Aorta (tissue), 5 donors: ENCODE measurements around the gene IL17RC. TPM values are rescaled to one million over a fixed set of nuclear protein-coding genes. Genes with fewer than 3 reads are reported as not detected.

Experiments
- ATAC-seq: fragments of 200-7000 bp; cut with Tn5 transposase; one replicate; pipeline ENCODE4 v1.9.1; 2022; ENCODE audit warnings: moderate library complexity; ENCODE audit not compliant: low FRiP score
- DNase-seq, 2 donors: peaks; one replicate each; pipeline ENCODE4 v3.0.0-alpha.2; 2020
- H3K27ac ChIP-seq, 2 donors: one replicate each; pipeline ENCODE4 v1.5.1; 2013; ENCODE audit warnings: low read length in 2 of 2, mild to moderate bottlenecking in 2 of 2, moderate library complexity in 2 of 2, control low read depth in 1 of 2, inconsistent platforms in 1 of 2, low read depth in 1 of 2
- H3K27me3 ChIP-seq, 2 donors: one replicate each; pipeline ENCODE4 v1.6.1; 2013; ENCODE audit warnings: control low read depth in 1 of 2, low read length in 1 of 2, mild to moderate bottlenecking in 1 of 2, moderate library complexity in 1 of 2; ENCODE audit not compliant: insufficient read depth in 2 of 2, control insufficient read depth in 1 of 2
- H3K36me3 ChIP-seq, 2 donors: one replicate each; pipeline ENCODE4 v1.6.1; 2013; ENCODE audit warnings: control low read depth in 1 of 2, low read length in 1 of 2, mild to moderate bottlenecking in 1 of 2; ENCODE audit not compliant: insufficient read depth in 2 of 2, control insufficient read depth in 1 of 2
- H3K4me1 ChIP-seq, 2 donors: one replicate each; pipeline ENCODE4 v1.6.1; 2013; ENCODE audit warnings: low read length in 2 of 2, control low read depth in 1 of 2, mild to moderate bottlenecking in 1 of 2, moderate library complexity in 1 of 2; ENCODE audit not compliant: insufficient read depth in 2 of 2, control insufficient read depth in 1 of 2
- H3K4me3 ChIP-seq, 2 donors: one replicate each; pipeline ENCODE4 v1.5.1; 2013; ENCODE audit warnings: low read length in 2 of 2, control low read depth in 1 of 2, mild to moderate bottlenecking in 1 of 2
- H3K9me3 ChIP-seq: one replicate; pipeline ENCODE4 v1.6.1; 2013; ENCODE audit warnings: mild to moderate bottlenecking, low read length; ENCODE audit not compliant: control insufficient read depth
- WGBS, 2 donors: extraction: QIAGEN DNeasy Blood & Tissue Kit; methylation state at CpG; one replicate each; pipeline ENCODE4 v1.1.7; 2013; 5-methylcytosine and 5-hydroxymethylcytosine counted together
- intact Hi-C, 2 donors: fragments of 100-400 bp; cut with DNase I; formaldehyde crosslinking; loops; one replicate each; pipeline versions ENCODE4 v1.14.2 to v1.15.0; 2022
- polyA plus RNA-seq, 2 donors: library from polyadenylated mRNA; stranded (reverse); fragments of 200-250 nt; gene quantifications; one replicate each; pipeline ENCODE4 v1.2.3, GENCODE V29; 2013
- total RNA-seq, 2 donors: library from RNA; stranded (reverse); fragmentation: NEBNext Ultra II Directional; extraction: Animal tissue kit (Norgen Biotek cat#: 25700); gene quantifications; one replicate each; pipeline ENCODE4 v1.2.1, GENCODE V29; 2021
- donor health status: healthy with polysubstance abuse.
- donor health status: Bipolar disorder and iron deficiency.
- donor health status: DM: no; HTN: no; CAD: no.
- donor health status: DM: no; HTN: no; CAD: no.
- donor health status: DM: yes; HTN: yes; CAD: no.

IL17RC gene
- total and polyA plus RNA-seq, 4 donors = 8.6 to 108 (median 29.7) TPM

- Histone ChIP-seq H3K4me1 (no peaks in the 10 kb centered on the region), H3K27ac (no peak overlapping the region), H3K36me3 (no peaks in the 10 kb centered on the region), H3K9me3 (no peaks in the 10 kb centered on the region), H3K27me3 (no peaks in the 10 kb centered on the region), H3K4me3 (no peak overlapping the region)
- ATAC-seq (no peak), DNase-seq (peak in 1 of 2 donors; percentile 66)
- 87 to 90% methylated on average over 10 to 11 of the region's 11 CpGs for WGBS, 2 donors
- intact Hi-C loops = no loop called here
Observed at GRCh38 chr3:9942934-9943690, 26.2 kb downstream of the IL17RC start.

GRCh38 chr3:9944271-9944670 lies 27.4 kb downstream of the IL17RC start:
- intact Hi-C loops = no loop called here
- Histone ChIP-seq H3K9me3 (no peaks in the 10 kb centered on the region), H3K27ac (no peak overlapping the region), H3K4me1 (no peaks in the 10 kb centered on the region), H3K4me3 (no peak overlapping the region), H3K27me3 (no peaks in the 10 kb centered on the region), H3K36me3 (no peaks in the 10 kb centered on the region)
- peak in 1 of 2 donors; percentile 66 for DNase-seq
- no peak for ATAC-seq
- 87 to 90% methylated on average over 11 of the region's 11 CpGs for WGBS, 2 donors

GRCh38 chr3:9945358-9945757 lies 28.5 kb downstream of the IL17RC start:
- Histone ChIP-seq H3K27ac (no peak overlapping the region), H3K36me3 (no peaks in the 10 kb centered on the region)
- 70 to 72% methylated on average over 10 of the region's 10 CpGs for WGBS, 2 donors

GRCh38 chr3:9946112-9947024 lies 29.5 kb downstream of the IL17RC start:
- no peaks in the 10 kb centered on the region for H3K9me3 ChIP-seq
- H3K27me3 ChIP-seq = no peaks in the 10 kb centered on the region
- no peaks in the 10 kb centered on the region for H3K36me3 ChIP-seq
- H3K27ac ChIP-seq = peak overlapping the region in 1 of 2 donors; percentile 60
- WGBS, 2 donors = 1 to 3% methylated on average over 84 to 90 of the region's 90 CpGs
- ATAC-seq (peak; percentile 92), DNase-seq (peak; percentile 94 to 96)
- H3K4me1 ChIP-seq = no peaks in the 10 kb centered on the region
- peak overlapping the region; percentile 7 to 28 for H3K4me3 ChIP-seq
- intact Hi-C loops = loop anchor here in 1 of 2 donors (5.0 kb wide), 1 partner anchor 229 kb away; no protein-coding TSS in a partner anchor

More at GRCh38 chr3:9945358-9945757, 28.5 kb downstream of the IL17RC start:
- H3K4me3 ChIP-seq = no peak overlapping the region
- no peaks in the 10 kb centered on the region for H3K27me3 ChIP-seq
- intact Hi-C loops = loop anchor here in 1 of 2 donors (5.0 kb wide), 1 partner anchor 228 kb away; no protein-coding TSS in a partner anchor
- no peaks in the 10 kb centered on the region for H3K9me3 ChIP-seq
- H3K4me1 ChIP-seq = no peaks in the 10 kb centered on the region
- DNase-seq = no peak
- ATAC-seq = no peak

- Histone ChIP-seq H3K27me3 (no peaks in the 10 kb centered on the region), H3K27ac (peak overlapping the region in 1 of 2 donors; percentile 60), H3K4me3 (peak overlapping the region; percentile 10 to 28), H3K36me3 (no peaks in the 10 kb centered on the region), H3K9me3 (no peaks in the 10 kb centered on the region), H3K4me1 (no peaks in the 10 kb centered on the region)
- intact Hi-C loops = loop anchor here in 1 of 2 donors (5.0 kb wide), 1 partner anchor 230 kb away; no protein-coding TSS in a partner anchor
- WGBS, 2 donors = 14 to 16% methylated on average over 83 to 86 of the region's 86 CpGs
- DNase-seq (peak; percentile 81 to 91), ATAC-seq (peak; percentile 87)
Observed at GRCh38 chr3:9947025-9947995, 30.4 kb downstream of the IL17RC start.

- H3K36me3 ChIP-seq = no peaks in the 10 kb centered on the region
- no peak overlapping the region for H3K4me3 ChIP-seq
- ATAC-seq (no peak), DNase-seq (peak in 1 of 2 donors; percentile 48)
- 87 to 88% methylated on average over 3 of the region's 3 CpGs for WGBS, 2 donors
- no peaks in the 10 kb centered on the region for H3K9me3 ChIP-seq
- no peaks in the 10 kb centered on the region for H3K27me3 ChIP-seq
- intact Hi-C loops = loop anchor here in 1 of 2 donors (5.0 kb wide), 1 partner anchor 231 kb away; no protein-coding TSS in a partner anchor
- no peak overlapping the region for H3K27ac ChIP-seq
- no peaks in the 10 kb centered on the region for H3K4me1 ChIP-seq
Observed at GRCh38 chr3:9948586-9948985, 31.7 kb downstream of the IL17RC start.

- Histone ChIP-seq H3K4me1 (no peaks in the 10 kb centered on the region), H3K27me3 (no peaks in the 10 kb centered on the region), H3K9me3 (no peaks in the 10 kb centered on the region), H3K4me3 (no peak overlapping the region), H3K27ac (no peak overlapping the region), H3K36me3 (no peaks in the 10 kb centered on the region)
- peak in 1 of 2 donors; percentile 69 for DNase-seq
- no peak for ATAC-seq
- intact Hi-C loops = loop anchor here in 1 of 2 donors (5.0 kb wide), 1 partner anchor 232 kb away; no protein-coding TSS in a partner anchor
- 89 to 95% methylated on average over 7 of the region's 7 CpGs for WGBS, 2 donors
Observed at GRCh38 chr3:9949115-9949514, 32.2 kb downstream of the IL17RC start.
